ENCODE results near the gene CYSLTR2. TPM values are rescaled to one million over a fixed set of nuclear protein-coding genes. Genes with fewer than 3 reads are reported as not detected.

The CYSLTR2 gene
- total RNA-seq, 1 experiment from 2014 or later, result not detected

GRCh38 chr13:48728876-48729275 lies 75.1 kb downstream of the CYSLTR2 start:
- no peaks in the 10 kb centered on the region for H3K27me3 ChIP-seq (ENCODE audit: control insufficient read depth, insufficient read depth, low read length)
- ChIA-PET POLR2A (no interaction called here), CTCF (no interaction called here)
- ATAC-seq (no peak), DNase-seq (ENCODE audit: low read depth, low spot score) (no peak)
- no peaks in the 10 kb centered on the region for H3K4me1 ChIP-seq (ENCODE audit: control insufficient read depth, insufficient read depth, low read length)
- in situ Hi-C loops (cut with HindIII; ENCODE audit: low pct_unique_long_range_greater_than_20kb, low sequenced_read_pairs) (no loop called here), intact Hi-C loops (cut with micrococcal nuclease; ENCODE audit: unreplicated experiment) (no loop called here)
- no peak overlapping the region for H3K4me3 ChIP-seq (ENCODE audit: low read depth in 2 of 2, low read length in 2 of 2)
- no peak overlapping the region for H3K27ac ChIP-seq (ENCODE audit: low read length)
- TF ChIP-seq CTCF (IDR thresholded peaks at IDR 0.05) (no peak), POLR2AphosphoS5 (IDR thresholded peaks at IDR 0.05; ENCODE audit: low read depth, low read length) (no peak), SIN3A (IDR thresholded peaks at IDR 0.05; ENCODE audit: borderline replicate concordance, insufficient read depth, low read depth, low read length) (no peak), REST (IDR thresholded peaks at IDR 0.05; ENCODE audit: insufficient read depth in 1 of 2, low read depth in 2 of 2, low read length in 1 of 2) (no peak), TCF7L2 (IDR thresholded peaks at IDR 0.05; ENCODE audit: low read depth, low read length) (no peak)
- H3K36me3 ChIP-seq (ENCODE audit: control insufficient read depth, insufficient read depth, low read length), result no peaks in the 10 kb centered on the region
- BruUV-seq (replicated peaks), result no TSS peak
- no peaks in the 10 kb centered on the region for H3K9me3 ChIP-seq (ENCODE audit: control insufficient read depth, insufficient read depth, low read depth, low read length)

GRCh38 chr13:48729856-48730255 lies 76.1 kb downstream of the CYSLTR2 start:
- ATAC-seq (no peak), DNase-seq (ENCODE audit: low read depth, low spot score) (no peak)
- H3K27ac ChIP-seq (ENCODE audit: low read length), result no peak overlapping the region
- H3K9me3 ChIP-seq (ENCODE audit: control insufficient read depth, insufficient read depth, low read depth, low read length), result no peaks in the 10 kb centered on the region
- CTCF ChIA-PET, result no interaction called here
- H3K4me1 ChIP-seq (ENCODE audit: control insufficient read depth, insufficient read depth, low read length), result no peaks in the 10 kb centered on the region
- in situ Hi-C loops (cut with HindIII; ENCODE audit: low pct_unique_long_range_greater_than_20kb, low sequenced_read_pairs), result no loop called here
- H3K27me3 ChIP-seq (ENCODE audit: control insufficient read depth, insufficient read depth, low read length), result no peaks in the 10 kb centered on the region
- POLR2A ChIA-PET, result no interaction called here
- intact Hi-C loops (cut with micrococcal nuclease; ENCODE audit: unreplicated experiment), result no loop called here
- H3K4me3 ChIP-seq (ENCODE audit: low read depth in 2 of 2, low read length in 2 of 2), result no peak overlapping the region
- BruUV-seq (replicated peaks), result no TSS peak
- no peaks in the 10 kb centered on the region for H3K36me3 ChIP-seq (ENCODE audit: control insufficient read depth, insufficient read depth, low read length)
- no peak for TF ChIP-seq TCF7L2 (IDR thresholded peaks at IDR 0.05; ENCODE audit: low read depth, low read length)
- no peak for TF ChIP-seq REST (IDR thresholded peaks at IDR 0.05; ENCODE audit: insufficient read depth in 1 of 2, low read depth in 2 of 2, low read length in 1 of 2)
- no peak for TF ChIP-seq SIN3A (IDR thresholded peaks at IDR 0.05; ENCODE audit: borderline replicate concordance, insufficient read depth, low read depth, low read length)
- no peak for TF ChIP-seq CTCF (IDR thresholded peaks at IDR 0.05)
- no peak for TF ChIP-seq POLR2AphosphoS5 (IDR thresholded peaks at IDR 0.05; ENCODE audit: low read depth, low read length)
